ENCODE measurements around the gene ISM1. TPM values are rescaled to one million over a fixed set of nuclear protein-coding genes. Genes with fewer than 3 reads are reported as not detected.

The ISM1 gene
- total and polyA plus RNA-seq, 2 donors (not counting 3 experiments of a cell fraction or from before 2014, with no cell fraction given): not detected

GRCh38 chr20:13180986-13181889 lies 39.8 kb upstream of the ISM1 start:
- H3K79me2 ChIP-seq (ENCODE audit: control insufficient read depth, insufficient read depth, low read length): no peaks in the 10 kb centered on the region
- intact Hi-C loops (cut with micrococcal nuclease): no loop called here
- no peaks in the 10 kb centered on the region for H3K4me1 ChIP-seq (ENCODE audit: control insufficient read depth, extremely low read depth, insufficient read depth, low read length)
- CTCF ChIA-PET: interaction anchor here (1.0 kb wide), 1 partner anchor 72 kb away, joined by 3 read pairs; no protein-coding TSS in a partner anchor
- H3K27me3 ChIP-seq (ENCODE audit: control insufficient read depth in 2 of 2, insufficient read depth in 2 of 2, low read length in 2 of 2): no peaks in the 10 kb centered on the region
- no peaks in the 10 kb centered on the region for H3K36me3 ChIP-seq (ENCODE audit: control insufficient read depth in 2 of 2, extremely low read depth in 1 of 2, insufficient read depth in 2 of 2, low read length in 2 of 2)
- H3K9me1 ChIP-seq (replicated peaks; ENCODE audit: control insufficient read depth, extremely low read depth, insufficient read depth, low read length): no peaks in the 10 kb centered on the region
- H4K20me1 ChIP-seq (replicated peaks; ENCODE audit: control insufficient read depth, extremely low read depth, insufficient read depth, low read length): no peaks in the 10 kb centered on the region
- no peaks in the 10 kb centered on the region for H3K9me3 ChIP-seq (replicated peaks; ENCODE audit: control insufficient read depth, insufficient read depth, low read length)
- TF ChIP-seq POLR2A (IDR thresholded peaks at IDR 0.05; ENCODE audit: low read depth, low read length) (no peak), POLR2AphosphoS5 (IDR thresholded peaks at IDR 0.05; ENCODE audit: insufficient read depth, low read depth, low read length) (no peak), FOS (IDR thresholded peaks at IDR 0.05; ENCODE audit: borderline replicate concordance, insufficient read depth, low read length) (no peak), JUN (IDR thresholded peaks at IDR 0.05; ENCODE audit: borderline replicate concordance, insufficient read depth, insufficient read length, low read depth) (no peak), GATA2 (IDR thresholded peaks at IDR 0.05; ENCODE audit: insufficient read depth, insufficient read length, low read depth, low read length) (no peak), CTCF (IDR thresholded peaks at IDR 0.05; ENCODE audit: extremely low read depth in 1 of 2, insufficient read depth in 1 of 2, low read depth in 1 of 2, low read length in 2 of 2) (no peak), EZH2 (IDR thresholded peaks at IDR 0.05; ENCODE audit: borderline replicate concordance, low read depth, low read length, severe bottlenecking) (no peak), MYC (IDR thresholded peaks at IDR 0.05; ENCODE audit: low read depth, low read length) (no peak), MAX (IDR thresholded peaks at IDR 0.05; ENCODE audit: insufficient read depth, insufficient read length) (no peak)
- POLR2A ChIA-PET: no interaction called here
- dilution Hi-C loops (cut with MboI; ENCODE audit: extremely low pct_ligation_motif_present, low sequenced_read_pairs): no loop called here
- no peak overlapping the region for H3K4me2 ChIP-seq (ENCODE audit: insufficient read depth, low read length)
- no TSS peak for BruUV-seq (replicated peaks)
- no peak overlapping the region for H2AFZ ChIP-seq (ENCODE audit: low read depth, low read length)
- no peak for DNase-seq (ENCODE audit: low read depth, low spot score)
- FAIRE-seq: no peak
- no peak overlapping the region for H3K27ac ChIP-seq (ENCODE audit: insufficient read depth, low read depth, low read length)
- H3K4me3 ChIP-seq (replicated peaks in 1 of 3; ENCODE audit: insufficient read depth in 1 of 3, low read depth in 1 of 3, low read length in 3 of 3): no peak overlapping the region
- no peak overlapping the region for H3K9ac ChIP-seq (replicated peaks; ENCODE audit: extremely low read depth, insufficient read depth, low read length)

Measured in endothelial cell of umbilical vein (primary cell).